ENCODE data around the gene IREB2.

- TF ChIP-seq POLR2A (IDR thresholded peaks at IDR 0.05) (no peak), CTCF (IDR thresholded peaks at IDR 0.05) (no peak)
These were observed 10.6 kb downstream of the IREB2 start for GRCh38 chr15:78448441-78449219.
